ENCODE results near the gene PLEKHA4. TPM values are rescaled to one million over a fixed set of nuclear protein-coding genes. Genes with fewer than 3 reads are reported as not detected.

Gene PLEKHA4
- total and polyA plus RNA-seq, 10 of the 15 experiments (the other 5 are each of a cell fraction or from before 2014, with no cell fraction given), result 0.13 to 10.0 (median 6.4) TPM; not detected in 1

DNA sequence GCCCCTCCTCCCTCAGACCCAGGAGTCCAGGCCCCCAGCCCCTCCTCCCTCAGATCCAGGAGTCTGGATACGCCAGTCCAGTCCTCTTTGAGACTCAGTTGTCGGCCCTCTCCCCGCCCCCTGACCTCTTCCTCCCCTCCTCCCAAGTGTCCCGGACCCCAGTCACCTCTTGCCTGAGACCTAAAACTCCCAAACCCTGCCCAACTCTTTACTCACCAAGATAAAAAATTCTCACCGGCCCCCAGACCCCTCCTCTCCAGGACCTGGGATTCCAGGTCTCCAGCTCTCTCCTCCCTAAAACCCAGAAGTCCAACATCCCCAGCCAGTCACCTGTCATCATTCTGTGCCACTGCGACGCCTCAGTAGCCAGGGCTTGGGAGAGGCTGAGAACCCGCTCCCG is 30.7 kb downstream of the PLEKHA4 start:
- H3K36me3 ChIP-seq (ENCODE audit: control insufficient read depth in 2 of 2, insufficient read depth in 2 of 2, low read length in 1 of 2), result no peaks in the 10 kb centered on the region
- no peaks in the 10 kb centered on the region for H3K79me2 ChIP-seq (ENCODE audit: control insufficient read depth, insufficient read depth, low read length)
- H4K20me1 ChIP-seq (ENCODE audit: control insufficient read depth, insufficient read depth), result no peaks in the 10 kb centered on the region
- no peaks in the 10 kb centered on the region for H3K9me3 ChIP-seq (replicated peaks; ENCODE audit: control insufficient read depth, insufficient read depth, low read length)
- ChIA-PET SMC1A (ENCODE audit: uncharacterized antibody, unreplicated experiment) (interaction anchor here (0.9 to 3.0 kb wide), 9 partner anchors 22 to 133 kb away, joined by 3 to 33 read pairs (median 5); no protein-coding TSS in a partner anchor), RAD21 (ENCODE audit: unreplicated experiment) (interaction anchor here (0.6 to 2.9 kb wide), 12 partner anchors 21 to 192 kb away, joined by 3 to 33 read pairs (median 6); partner anchors contain the start of genes BAX, BCAT2 and CA11), CTCF (interaction anchor here (0.7 to 15.6 kb wide), 9 partner anchors 28 to 162 kb away, joined by 3 to 520 read pairs (median 4); partner anchors contain the start of genes GYS1, PPP1R15A and RUVBL2), POLR2A (interaction anchor here (0.5 to 1.9 kb wide), 5 partner anchors 36 to 133 kb away, joined by 3 to 7 read pairs (median 5); partner anchors contain the start of gene PPP1R15A)
- in situ Hi-C loops (cut with MboI) (loop anchor here (5.0 kb wide), 2 partner anchors 40 to 190 kb away; partner anchors contain the start of gene CA11), intact Hi-C loops (cut with micrococcal nuclease; ENCODE audit: unreplicated experiment) (loop anchor here (5.0 kb wide), 1 partner anchor 190 kb away; the partner anchor contains the start of gene CA11)
- no peaks in the 10 kb centered on the region for H3K27me3 ChIP-seq (replicated peaks in 1 of 2; ENCODE audit: control insufficient read depth in 2 of 2, insufficient read depth in 2 of 2, low read length in 1 of 2)
- BruUV-seq (replicated peaks), result no TSS peak
- H3K9ac ChIP-seq (ENCODE audit: control insufficient read depth, insufficient read depth, low read length), result no peak overlapping the region
- 0 out of 2 replicates have a peak overlapping the region, but pooled peaks have one; percentile 72 for H3K4me3 ChIP-seq
- no peak for FAIRE-seq
- peak overlapping the region; percentile 69; the same call in 1 of the 2 replicates for H3K4me2 ChIP-seq (ENCODE audit: control insufficient read depth, insufficient read depth)
- WGBS (ENCODE audit: insufficient coverage, insufficient replicate concordance, low lambda C conversion rate, missing lambda C conversion rate), result 79% methylated on average over 5 of the region's 9 CpGs
- H3K27ac ChIP-seq (ENCODE audit: control insufficient read depth, insufficient read depth), result no peak overlapping the region
- H2AFZ ChIP-seq (ENCODE audit: control insufficient read depth, low read depth, low read length), result no peak overlapping the region
- H3K4me1 ChIP-seq (ENCODE audit: control insufficient read depth, insufficient read depth, low read length), result peaks cover 15% of the 10 kb centered on the region
- ATAC-seq, result no peak
- no peak for DNase-seq (ENCODE audit: low read depth, low spot score)
- TF ChIP-seq BHLHE40 (IDR thresholded peaks at IDR 0.05; ENCODE audit: borderline replicate concordance in 1 of 2, low read depth in 2 of 2, low read length in 1 of 2) (no peak), MXI1 (IDR thresholded peaks at IDR 0.05; ENCODE audit: low read depth, low read length) (no peak), MEF2B (IDR thresholded peaks at IDR 0.05; ENCODE audit: partially characterized antibody, poor library complexity, severe bottlenecking) (no peak), KLF5 (IDR thresholded peaks at IDR 0.05; ENCODE audit: partially characterized antibody) (no peak), CHD1 (IDR thresholded peaks at IDR 0.05; ENCODE audit: low read depth, low read length) (no peak)
- TF ChIP-seq, protein P1, sequence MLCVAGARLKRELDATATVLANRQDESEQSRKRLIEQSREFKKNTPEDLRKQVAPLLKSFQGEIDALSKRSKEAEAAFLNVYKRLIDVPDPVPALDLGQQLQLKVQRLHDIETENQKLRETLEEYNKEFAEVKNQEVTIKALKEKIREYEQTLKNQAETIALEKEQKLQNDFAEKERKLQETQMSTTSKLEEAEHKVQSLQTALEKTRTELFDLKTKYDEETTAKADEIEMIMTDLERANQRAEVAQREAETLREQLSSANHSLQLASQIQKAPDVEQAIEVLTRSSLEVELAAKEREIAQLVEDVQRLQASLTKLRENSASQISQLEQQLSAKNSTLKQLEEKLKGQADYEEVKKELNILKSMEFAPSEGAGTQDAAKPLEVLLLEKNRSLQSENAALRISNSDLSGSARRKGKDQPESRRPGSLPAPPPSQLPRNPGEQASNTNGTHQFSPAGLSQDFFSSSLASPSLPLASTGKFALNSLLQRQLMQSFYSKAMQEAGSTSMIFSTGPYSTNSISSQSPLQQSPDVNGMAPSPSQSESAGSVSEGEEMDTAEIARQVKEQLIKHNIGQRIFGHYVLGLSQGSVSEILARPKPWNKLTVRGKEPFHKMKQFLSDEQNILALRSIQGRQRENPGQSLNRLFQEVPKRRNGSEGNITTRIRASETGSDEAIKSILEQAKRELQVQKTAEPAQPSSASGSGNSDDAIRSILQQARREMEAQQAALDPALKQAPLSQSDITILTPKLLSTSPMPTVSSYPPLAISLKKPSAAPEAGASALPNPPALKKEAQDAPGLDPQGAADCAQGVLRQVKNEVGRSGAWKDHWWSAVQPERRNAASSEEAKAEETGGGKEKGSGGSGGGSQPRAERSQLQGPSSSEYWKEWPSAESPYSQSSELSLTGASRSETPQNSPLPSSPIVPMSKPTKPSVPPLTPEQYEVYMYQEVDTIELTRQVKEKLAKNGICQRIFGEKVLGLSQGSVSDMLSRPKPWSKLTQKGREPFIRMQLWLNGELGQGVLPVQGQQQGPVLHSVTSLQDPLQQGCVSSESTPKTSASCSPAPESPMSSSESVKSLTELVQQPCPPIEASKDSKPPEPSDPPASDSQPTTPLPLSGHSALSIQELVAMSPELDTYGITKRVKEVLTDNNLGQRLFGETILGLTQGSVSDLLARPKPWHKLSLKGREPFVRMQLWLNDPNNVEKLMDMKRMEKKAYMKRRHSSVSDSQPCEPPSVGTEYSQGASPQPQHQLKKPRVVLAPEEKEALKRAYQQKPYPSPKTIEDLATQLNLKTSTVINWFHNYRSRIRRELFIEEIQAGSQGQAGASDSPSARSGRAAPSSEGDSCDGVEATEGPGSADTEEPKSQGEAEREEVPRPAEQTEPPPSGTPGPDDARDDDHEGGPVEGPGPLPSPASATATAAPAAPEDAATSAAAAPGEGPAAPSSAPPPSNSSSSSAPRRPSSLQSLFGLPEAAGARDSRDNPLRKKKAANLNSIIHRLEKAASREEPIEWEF (IDR thresholded peaks at IDR 0.05; ENCODE audit: insufficient replicate concordance, low read depth, low read length), result no peak
- TF ChIP-seq, protein P2, sequence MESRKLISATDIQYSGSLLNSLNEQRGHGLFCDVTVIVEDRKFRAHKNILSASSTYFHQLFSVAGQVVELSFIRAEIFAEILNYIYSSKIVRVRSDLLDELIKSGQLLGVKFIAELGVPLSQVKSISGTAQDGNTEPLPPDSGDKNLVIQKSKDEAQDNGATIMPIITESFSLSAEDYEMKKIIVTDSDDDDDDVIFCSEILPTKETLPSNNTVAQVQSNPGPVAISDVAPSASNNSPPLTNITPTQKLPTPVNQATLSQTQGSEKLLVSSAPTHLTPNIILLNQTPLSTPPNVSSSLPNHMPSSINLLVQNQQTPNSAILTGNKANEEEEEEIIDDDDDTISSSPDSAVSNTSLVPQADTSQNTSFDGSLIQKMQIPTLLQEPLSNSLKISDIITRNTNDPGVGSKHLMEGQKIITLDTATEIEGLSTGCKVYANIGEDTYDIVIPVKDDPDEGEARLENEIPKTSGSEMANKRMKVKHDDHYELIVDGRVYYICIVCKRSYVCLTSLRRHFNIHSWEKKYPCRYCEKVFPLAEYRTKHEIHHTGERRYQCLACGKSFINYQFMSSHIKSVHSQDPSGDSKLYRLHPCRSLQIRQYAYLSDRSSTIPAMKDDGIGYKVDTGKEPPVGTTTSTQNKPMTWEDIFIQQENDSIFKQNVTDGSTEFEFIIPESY (IDR thresholded peaks at IDR 0.05), result no peak
- TF ChIP-seq, protein P3, sequence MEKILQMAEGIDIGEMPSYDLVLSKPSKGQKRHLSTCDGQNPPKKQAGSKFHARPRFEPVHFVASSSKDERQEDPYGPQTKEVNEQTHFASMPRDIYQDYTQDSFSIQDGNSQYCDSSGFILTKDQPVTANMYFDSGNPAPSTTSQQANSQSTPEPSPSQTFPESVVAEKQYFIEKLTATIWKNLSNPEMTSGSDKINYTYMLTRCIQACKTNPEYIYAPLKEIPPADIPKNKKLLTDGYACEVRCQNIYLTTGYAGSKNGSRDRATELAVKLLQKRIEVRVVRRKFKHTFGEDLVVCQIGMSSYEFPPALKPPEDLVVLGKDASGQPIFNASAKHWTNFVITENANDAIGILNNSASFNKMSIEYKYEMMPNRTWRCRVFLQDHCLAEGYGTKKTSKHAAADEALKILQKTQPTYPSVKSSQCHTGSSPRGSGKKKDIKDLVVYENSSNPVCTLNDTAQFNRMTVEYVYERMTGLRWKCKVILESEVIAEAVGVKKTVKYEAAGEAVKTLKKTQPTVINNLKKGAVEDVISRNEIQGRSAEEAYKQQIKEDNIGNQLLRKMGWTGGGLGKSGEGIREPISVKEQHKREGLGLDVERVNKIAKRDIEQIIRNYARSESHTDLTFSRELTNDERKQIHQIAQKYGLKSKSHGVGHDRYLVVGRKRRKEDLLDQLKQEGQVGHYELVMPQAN (conservative IDR thresholded peaks at IDR 0.05), result no peak
- TF ChIP-seq, protein P4, sequence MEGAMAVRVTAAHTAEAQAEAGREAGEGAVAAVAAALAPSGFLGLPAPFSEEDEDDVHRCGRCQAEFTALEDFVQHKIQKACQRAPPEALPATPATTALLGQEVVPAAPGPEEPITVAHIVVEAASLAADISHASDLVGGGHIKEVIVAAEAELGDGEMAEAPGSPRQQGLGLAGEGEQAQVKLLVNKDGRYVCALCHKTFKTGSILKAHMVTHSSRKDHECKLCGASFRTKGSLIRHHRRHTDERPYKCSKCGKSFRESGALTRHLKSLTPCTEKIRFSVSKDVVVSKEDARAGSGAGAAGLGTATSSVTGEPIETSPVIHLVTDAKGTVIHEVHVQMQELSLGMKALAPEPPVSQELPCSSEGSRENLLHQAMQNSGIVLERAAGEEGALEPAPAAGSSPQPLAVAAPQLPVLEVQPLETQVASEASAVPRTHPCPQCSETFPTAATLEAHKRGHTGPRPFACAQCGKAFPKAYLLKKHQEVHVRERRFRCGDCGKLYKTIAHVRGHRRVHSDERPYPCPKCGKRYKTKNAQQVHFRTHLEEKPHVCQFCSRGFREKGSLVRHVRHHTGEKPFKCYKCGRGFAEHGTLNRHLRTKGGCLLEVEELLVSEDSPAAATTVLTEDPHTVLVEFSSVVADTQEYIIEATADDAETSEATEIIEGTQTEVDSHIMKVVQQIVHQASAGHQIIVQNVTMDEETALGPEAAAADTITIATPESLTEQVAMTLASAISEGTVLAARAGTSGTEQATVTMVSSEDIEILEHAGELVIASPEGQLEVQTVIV (IDR thresholded peaks at IDR 0.05; ENCODE audit: borderline replicate concordance, partially characterized antibody), result no peak
